IPS-20b (cell line): ENCODE results near the gene GLIPR1L2.
"Not testable (repeated sequence)": the region's sequence is repeated elsewhere in the genome, so short reads cannot be mapped to it uniquely, and the experiment has no call there.

Experiments used
- H3K27ac ChIP-seq: one replicate; pipeline ENCODE4 v1.5.1; 2013; ENCODE audit warnings: low read length
- H3K27me3 ChIP-seq: 2 replicates; pipeline ENCODE4 v1.6.1; 2013; ENCODE audit warnings: mild to moderate bottlenecking, low read length, inconsistent platforms; ENCODE audit not compliant: insufficient read depth
- H3K36me3 ChIP-seq: 2 replicates; pipeline ENCODE4 v1.6.1; 2013; ENCODE audit warnings: low read depth, mild to moderate bottlenecking, inconsistent platforms, low read length, moderate library complexity; ENCODE audit not compliant: insufficient read depth
- H3K4me1 ChIP-seq: 2 replicates; pipeline ENCODE4 v1.6.1; 2013; ENCODE audit warnings: mild to moderate bottlenecking, control low read depth, inconsistent platforms, low read length, moderate library complexity; ENCODE audit not compliant: insufficient read depth
- H3K4me3 ChIP-seq: 2 replicates; pipeline ENCODE4 v1.5.1; 2013; ENCODE audit warnings: mild to moderate bottlenecking, low read length, inconsistent platforms
- H3K9ac ChIP-seq: 2 replicates; pipeline ENCODE4 v1.6.1; 2013; ENCODE audit warnings: low read depth, mild to moderate bottlenecking, inconsistent platforms, low read length, moderate library complexity
- H3K9me3 ChIP-seq: 2 replicates; pipeline ENCODE4 v1.6.1; 2013; ENCODE audit warnings: mild to moderate bottlenecking, low read depth, low read length, inconsistent platforms; ENCODE audit not compliant: insufficient read depth

Gene GLIPR1L2

GRCh38 chr12:75452675-75453330 lies 61.9 kb downstream of the GLIPR1L2 start:
- H3K27ac ChIP-seq, result no peak overlapping the region
- H3K9me3 ChIP-seq, result peaks cover 8% of the 10 kb centered on the region; the same call in 1 of the 2 replicates
- no peaks in the 10 kb centered on the region for H3K36me3 ChIP-seq
- no peaks in the 10 kb centered on the region for H3K27me3 ChIP-seq
- no peaks in the 10 kb centered on the region for H3K4me1 ChIP-seq
- H3K9ac ChIP-seq, result no peak overlapping the region
- H3K4me3 ChIP-seq, result no peak overlapping the region

- no peaks in the 10 kb centered on the region for H3K36me3 ChIP-seq
- H3K9ac ChIP-seq, result no peak overlapping the region
- H3K4me3 ChIP-seq, result no peak overlapping the region
- no peak overlapping the region for H3K27ac ChIP-seq
- no peaks in the 10 kb centered on the region for H3K27me3 ChIP-seq
- H3K4me1 ChIP-seq, result no peaks in the 10 kb centered on the region
- peaks cover 27% of the 10 kb centered on the region for H3K9me3 ChIP-seq
Measured at GRCh38 chr12:75455839-75456238, 65.0 kb downstream of the GLIPR1L2 start.

- H3K36me3 ChIP-seq, result no peaks in the 10 kb centered on the region
- no peak overlapping the region for H3K4me3 ChIP-seq
- H3K27ac ChIP-seq, result no peak overlapping the region
- no peaks in the 10 kb centered on the region for H3K4me1 ChIP-seq
- H3K9me3 ChIP-seq, result peaks cover 27% of the 10 kb centered on the region
- no peak overlapping the region for H3K9ac ChIP-seq
- no peaks in the 10 kb centered on the region for H3K27me3 ChIP-seq
Measured at GRCh38 chr12:75457191-75457590, 66.3 kb downstream of the GLIPR1L2 start.

- H3K9me3 ChIP-seq, result peaks cover 27% of the 10 kb centered on the region
- not testable (repeated sequence) for H3K27me3 ChIP-seq, H3K27ac ChIP-seq, H3K4me3 ChIP-seq, H3K36me3 ChIP-seq, H3K9ac ChIP-seq, H3K4me1 ChIP-seq
Measured at GRCh38 chr12:75457866-75458265, 67.0 kb downstream of the GLIPR1L2 start.

GRCh38 chr12:75459755-75460154 lies 68.9 kb downstream of the GLIPR1L2 start:
- Histone ChIP-seq H3K4me3 (no peak overlapping the region), H3K4me1 (no peaks in the 10 kb centered on the region), H3K9me3 (peaks cover 34% of the 10 kb centered on the region), H3K9ac (no peak overlapping the region), H3K27me3 (no peaks in the 10 kb centered on the region), H3K36me3 (no peaks in the 10 kb centered on the region), H3K27ac (no peak overlapping the region)

GRCh38 chr12:75460204-75460603 lies 69.3 kb downstream of the GLIPR1L2 start:
- Histone ChIP-seq H3K36me3 (no peaks in the 10 kb centered on the region), H3K4me1 (no peaks in the 10 kb centered on the region), H3K9ac (no peak overlapping the region), H3K4me3 (no peak overlapping the region), H3K27me3 (no peaks in the 10 kb centered on the region), H3K9me3 (peaks cover 35% of the 10 kb centered on the region), H3K27ac (no peak overlapping the region)

GRCh38 chr12:75471902-75472890 lies 81.3 kb downstream of the GLIPR1L2 start:
- Histone ChIP-seq H3K4me3 (no peak overlapping the region), H3K9ac (no peak overlapping the region)

GRCh38 chr12:75474116-75474515 lies 83.2 kb downstream of the GLIPR1L2 start:
- H3K4me1 ChIP-seq, result peaks cover 5% of the 10 kb centered on the region; the same call in 1 of the 2 replicates
- H3K9me3 ChIP-seq, result no peaks in the 10 kb centered on the region

More at GRCh38 chr12:75471902-75472890, 81.3 kb downstream of the GLIPR1L2 start:
- Histone ChIP-seq H3K27ac (no peak overlapping the region), H3K27me3 (no peaks in the 10 kb centered on the region), H3K36me3 (no peaks in the 10 kb centered on the region), H3K4me1 (peaks cover 5% of the 10 kb centered on the region; the same call in 1 of the 2 replicates), H3K9me3 (no peaks in the 10 kb centered on the region)

GRCh38 chr12:75476071-75476470 lies 85.2 kb downstream of the GLIPR1L2 start:
- Histone ChIP-seq H3K4me1 (peaks cover 5% of the 10 kb centered on the region; the same call in 1 of the 2 replicates), H3K27me3 (no peaks in the 10 kb centered on the region), H3K4me3 (no peak overlapping the region), H3K27ac (no peak overlapping the region), H3K9me3 (no peaks in the 10 kb centered on the region), H3K9ac (no peak overlapping the region), H3K36me3 (no peaks in the 10 kb centered on the region)

More at GRCh38 chr12:75474116-75474515, 83.2 kb downstream of the GLIPR1L2 start:
- H3K9ac ChIP-seq, result no peak overlapping the region
- no peaks in the 10 kb centered on the region for H3K27me3 ChIP-seq
- no peak overlapping the region for H3K27ac ChIP-seq
- H3K4me3 ChIP-seq, result no peak overlapping the region
- H3K36me3 ChIP-seq, result no peaks in the 10 kb centered on the region

- no peaks in the 10 kb centered on the region for H3K27me3 ChIP-seq
- H3K9ac ChIP-seq, result no peak overlapping the region
- no peaks in the 10 kb centered on the region for H3K36me3 ChIP-seq
- no peak overlapping the region for H3K27ac ChIP-seq
- no peak overlapping the region for H3K4me3 ChIP-seq
- no peaks in the 10 kb centered on the region for H3K9me3 ChIP-seq
- peaks cover 3% of the 10 kb centered on the region; the same call in 1 of the 2 replicates for H3K4me1 ChIP-seq
Measured at GRCh38 chr12:75477137-75477536, 86.2 kb downstream of the GLIPR1L2 start.

GRCh38 chr12:75478116-75478794 lies 87.4 kb downstream of the GLIPR1L2 start:
- no peaks in the 10 kb centered on the region for H3K9me3 ChIP-seq
- H3K4me3 ChIP-seq, result no peak overlapping the region
- no peak overlapping the region for H3K9ac ChIP-seq
- H3K27ac ChIP-seq, result no peak overlapping the region
- H3K4me1 ChIP-seq, result peaks cover 3% of the 10 kb centered on the region; the same call in 1 of the 2 replicates
- H3K27me3 ChIP-seq, result no peaks in the 10 kb centered on the region
- no peaks in the 10 kb centered on the region for H3K36me3 ChIP-seq
